Lower lobe of right lung (tissue), 2 donors: ENCODE results near the gene VPS72. TPM values are rescaled to one million over a fixed set of nuclear protein-coding genes. Genes with fewer than 3 reads are reported as not detected.
"Not testable (repeated sequence)": the region's sequence is repeated elsewhere in the genome, so short reads cannot be mapped to it uniquely, and the experiment has no call there.

Source experiments
- ATAC-seq, 2 donors: fragments of 200-7000 bp; cut with Tn5 transposase; one replicate each; pipeline ENCODE4 v1.9.1; 2020 to 2022; ENCODE audit warnings: mild to moderate bottlenecking in 2 of 2, moderate library complexity in 2 of 2
- DNase-seq: peaks from one replicate; pipeline ENCODE4 v3.0.0-alpha.2; 2020
- H3K27ac ChIP-seq: fragments of 200-600 bp; one replicate; pipeline ENCODE4 v1.8.0; 2022
- H3K27me3 ChIP-seq: fragments of 200-600 bp; one replicate; pipeline ENCODE4 v1.8.0; 2022; ENCODE audit warnings: low read depth
- H3K36me3 ChIP-seq: fragments of 200-600 bp; one replicate; pipeline ENCODE4 v1.8.0; 2022; ENCODE audit warnings: mild to moderate bottlenecking
- H3K4me1 ChIP-seq: fragments of 200-600 bp; one replicate; pipeline ENCODE4 v1.8.0; 2022
- H3K4me3 ChIP-seq: fragments of 200-600 bp; one replicate; pipeline ENCODE4 v1.8.0; 2022; ENCODE audit warnings: mild to moderate bottlenecking
- H3K9me3 ChIP-seq: fragments of 200-600 bp; one replicate; pipeline ENCODE4 v1.8.0; 2022
- intact Hi-C: fragments of 100-400 bp; cut with DNase I; formaldehyde crosslinking; loops from one replicate; pipeline ENCODE4 v1.11.0; 2022
- total RNA-seq: library from RNA; stranded (reverse); fragmentation: NEBNext Ultra II Directional; extraction: Animal tissue kit (Norgen Biotek cat#: 25700); gene quantifications from one replicate; pipeline ENCODE4 v1.2.1, GENCODE V29; 2021
- TF ChIP-seq, protein P1 (sequence below): fragments of 200-600 bp; IDR thresholded peaks from one replicate; pipeline ENCODE4 v1.8.0; 2022; ENCODE audit warnings: antibody characterized with exemption, mild to moderate bottlenecking
- donor health status: DM: no; HTN: yes; CAD: no; lungs with severe emphysema.

Gene VPS72
- total RNA-seq, 1 donor from 2014 or later, result 45.3 TPM

- Histone ChIP-seq H3K9me3 (no peaks in the 10 kb centered on the region), H3K27ac (no peak overlapping the region), H3K4me1 (peaks cover 9% of the 10 kb centered on the region), H3K36me3 (peaks cover 41% of the 10 kb centered on the region), H3K4me3 (no peak overlapping the region), H3K27me3 (no peaks in the 10 kb centered on the region)
- intact Hi-C loops, result no loop called here
- ATAC-seq (no peak), DNase-seq (no peak)
- TF ChIP-seq, protein P1, sequence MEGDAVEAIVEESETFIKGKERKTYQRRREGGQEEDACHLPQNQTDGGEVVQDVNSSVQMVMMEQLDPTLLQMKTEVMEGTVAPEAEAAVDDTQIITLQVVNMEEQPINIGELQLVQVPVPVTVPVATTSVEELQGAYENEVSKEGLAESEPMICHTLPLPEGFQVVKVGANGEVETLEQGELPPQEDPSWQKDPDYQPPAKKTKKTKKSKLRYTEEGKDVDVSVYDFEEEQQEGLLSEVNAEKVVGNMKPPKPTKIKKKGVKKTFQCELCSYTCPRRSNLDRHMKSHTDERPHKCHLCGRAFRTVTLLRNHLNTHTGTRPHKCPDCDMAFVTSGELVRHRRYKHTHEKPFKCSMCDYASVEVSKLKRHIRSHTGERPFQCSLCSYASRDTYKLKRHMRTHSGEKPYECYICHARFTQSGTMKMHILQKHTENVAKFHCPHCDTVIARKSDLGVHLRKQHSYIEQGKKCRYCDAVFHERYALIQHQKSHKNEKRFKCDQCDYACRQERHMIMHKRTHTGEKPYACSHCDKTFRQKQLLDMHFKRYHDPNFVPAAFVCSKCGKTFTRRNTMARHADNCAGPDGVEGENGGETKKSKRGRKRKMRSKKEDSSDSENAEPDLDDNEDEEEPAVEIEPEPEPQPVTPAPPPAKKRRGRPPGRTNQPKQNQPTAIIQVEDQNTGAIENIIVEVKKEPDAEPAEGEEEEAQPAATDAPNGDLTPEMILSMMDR, result no peak
Observed at GRCh38 chr1:151221616-151222015, 31.6 kb upstream of the VPS72 start.

GRCh38 chr1:151213560-151213959, 23.6 kb upstream of the VPS72 start:
- intact Hi-C loops, result no loop called here
- H3K9me3 ChIP-seq, result no peaks in the 10 kb centered on the region
- H3K4me3 ChIP-seq, result no peak overlapping the region
- H3K27me3 ChIP-seq, result no peaks in the 10 kb centered on the region
- H3K36me3 ChIP-seq, result peaks cover 34% of the 10 kb centered on the region
- H3K4me1 ChIP-seq, result no peaks in the 10 kb centered on the region
- DNase-seq, result no peak
- TF ChIP-seq, protein P1, result no peak
- H3K27ac ChIP-seq, result no peak overlapping the region
- ATAC-seq, result no peak

- ATAC-seq (no peak), DNase-seq (no peak)
- Histone ChIP-seq H3K36me3 (peaks cover 48% of the 10 kb centered on the region), H3K27ac (no peak overlapping the region), H3K4me1 (no peaks in the 10 kb centered on the region), H3K27me3 (no peaks in the 10 kb centered on the region), H3K9me3 (no peaks in the 10 kb centered on the region), H3K4me3 (no peak overlapping the region)
- intact Hi-C loops, result no loop called here
- TF ChIP-seq, protein P1, result no peak
Observed at GRCh38 chr1:151211972-151212705, 22.1 kb upstream of the VPS72 start.

DNA sequence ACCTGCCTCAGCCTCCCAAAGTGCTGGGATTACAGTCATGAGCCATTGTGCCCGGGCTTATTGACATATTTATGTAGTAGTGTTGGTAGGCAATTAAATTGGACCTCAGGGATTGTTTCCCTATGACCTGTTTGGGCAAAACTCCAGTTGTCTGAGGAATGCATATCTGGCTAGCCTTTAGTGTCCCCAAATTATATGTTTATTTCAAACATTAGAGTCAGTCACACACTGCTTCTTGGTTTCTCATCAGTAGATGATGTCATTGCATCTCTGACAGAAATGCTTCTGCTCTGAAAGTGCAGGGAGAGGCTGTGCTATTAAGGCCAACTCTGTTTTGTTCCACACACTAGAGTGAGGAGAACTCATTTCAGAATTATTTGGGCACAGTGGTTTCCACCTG, 20.8 kb upstream of the VPS72 start:
- no peak for DNase-seq
- H3K27ac ChIP-seq, result no peak overlapping the region
- no peak for ATAC-seq
- H3K4me1 ChIP-seq, result no peaks in the 10 kb centered on the region
- no peaks in the 10 kb centered on the region for H3K9me3 ChIP-seq
- intact Hi-C loops, result no loop called here
- H3K27me3 ChIP-seq, result no peaks in the 10 kb centered on the region
- TF ChIP-seq, protein P1, result no peak
- peaks cover 60% of the 10 kb centered on the region for H3K36me3 ChIP-seq
- H3K4me3 ChIP-seq, result no peak overlapping the region

DNA sequence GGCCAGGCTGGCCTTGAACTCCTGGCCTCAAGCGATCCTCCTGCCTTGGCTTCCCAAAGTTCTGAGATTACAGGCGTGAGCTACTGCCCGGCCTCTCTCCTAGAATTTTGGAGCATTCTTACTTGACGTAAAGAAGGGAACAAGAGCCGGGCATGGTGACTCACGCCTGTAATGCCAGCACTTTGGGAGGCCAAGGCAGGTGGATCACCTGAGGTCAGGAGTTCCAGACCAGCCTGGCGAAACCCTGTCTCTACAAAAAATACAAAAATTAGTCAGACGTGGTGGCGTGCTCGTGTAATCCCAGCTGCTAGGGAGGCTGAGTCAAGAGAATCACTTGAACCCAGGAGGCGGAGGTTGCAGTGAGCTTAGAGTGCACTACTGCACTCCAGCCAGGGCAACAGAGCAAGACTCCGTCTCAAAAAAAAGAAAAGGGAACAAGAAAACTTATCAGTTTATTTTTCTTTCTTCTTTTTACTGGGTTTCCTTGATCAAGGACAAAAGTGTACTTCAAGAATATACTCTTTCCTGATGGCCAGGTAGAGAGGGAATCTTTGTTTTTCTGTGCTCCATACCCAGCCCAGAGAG, 15.5 kb upstream of the VPS72 start:
- H3K27ac ChIP-seq, H3K9me3 ChIP-seq, H3K27me3 ChIP-seq, H3K4me3 ChIP-seq, DNase-seq, intact Hi-C loops, ATAC-seq: not testable (repeated sequence)
- peaks cover 20% of the 10 kb centered on the region for H3K4me1 ChIP-seq
- H3K36me3 ChIP-seq, result peaks cover 66% of the 10 kb centered on the region

- H3K4me1 ChIP-seq, result peaks cover 43% of the 10 kb centered on the region
- peak; percentile 13 to 18 for ATAC-seq
- peaks cover 21% of the 10 kb centered on the region for H3K36me3 ChIP-seq
- no peaks in the 10 kb centered on the region for H3K27me3 ChIP-seq
- TF ChIP-seq, protein P1, result no peak
- no peak for DNase-seq
- intact Hi-C loops, result no loop called here
- peak overlapping the region; percentile 87 for H3K4me3 ChIP-seq
- peak overlapping the region; percentile 88 for H3K27ac ChIP-seq
- H3K9me3 ChIP-seq, result no peaks in the 10 kb centered on the region
Observed at GRCh38 chr1:151199873-151200581, 10.0 kb upstream of the VPS72 start.
